HUES48 (cell line): ENCODE results near the gene QPCT.
"Not testable (repeated sequence)": the region's sequence is repeated elsewhere in the genome, so short reads cannot be mapped to it uniquely, and the experiment has no call there.

Experiments
- H3K27ac ChIP-seq: one replicate; pipeline ENCODE4 v1.7.0; 2013; ENCODE audit warnings: low read depth, low read length, inconsistent platforms
- H3K27me3 ChIP-seq: 2 replicates; pipeline ENCODE4 v1.6.1; 2013; ENCODE audit warnings: mild to moderate bottlenecking, low read length; ENCODE audit not compliant: control insufficient read depth, insufficient read depth
- H3K36me3 ChIP-seq: 2 replicates; pipeline ENCODE4 v1.6.1; 2013; ENCODE audit warnings: low read length; ENCODE audit not compliant: control insufficient read depth, insufficient read depth
- H3K4me1 ChIP-seq: 2 replicates; pipeline ENCODE4 v1.6.1; 2013; ENCODE audit warnings: mild to moderate bottlenecking, low read length; ENCODE audit not compliant: control insufficient read depth, insufficient read depth
- H3K4me3 ChIP-seq: 2 replicates; pipeline ENCODE4 v1.5.1; 2013; ENCODE audit warnings: mild to moderate bottlenecking, low read depth, low read length
- H3K9ac ChIP-seq: 2 replicates; pipeline ENCODE4 v1.6.1; 2013; ENCODE audit warnings: mild to moderate bottlenecking, low read depth, low read length, moderate library complexity
- H3K9me3 ChIP-seq: 2 replicates; pipeline ENCODE4 v1.6.1; 2013; ENCODE audit warnings: low read length; ENCODE audit not compliant: control insufficient read depth, insufficient read depth

QPCT gene

GRCh38 chr2:37412231-37412630 lies 67.8 kb downstream of the QPCT start:
- Histone ChIP-seq H3K9me3 (no peaks in the 10 kb centered on the region), H3K27ac (no peak overlapping the region), H3K4me3 (no peak overlapping the region), H3K4me1 (no peaks in the 10 kb centered on the region), H3K36me3 (no peaks in the 10 kb centered on the region), H3K9ac (no peak overlapping the region), H3K27me3 (no peaks in the 10 kb centered on the region)

GRCh38 chr2:37413911-37414469 lies 69.6 kb downstream of the QPCT start:
- H3K4me3 ChIP-seq, H3K4me1 ChIP-seq, H3K27me3 ChIP-seq, H3K27ac ChIP-seq, H3K9ac ChIP-seq, H3K9me3 ChIP-seq, H3K36me3 ChIP-seq: not testable (repeated sequence)

GRCh38 chr2:37414470-37414949 lies 70.1 kb downstream of the QPCT start:
- Histone ChIP-seq H3K4me3 (no peak overlapping the region), H3K4me1 (no peaks in the 10 kb centered on the region), H3K9me3 (no peaks in the 10 kb centered on the region), H3K36me3 (no peaks in the 10 kb centered on the region), H3K9ac (no peak overlapping the region), H3K27me3 (no peaks in the 10 kb centered on the region), H3K27ac (no peak overlapping the region)

GRCh38 chr2:37415128-37415820 lies 70.8 kb downstream of the QPCT start:
- no peaks in the 10 kb centered on the region for H3K36me3 ChIP-seq
- no peak overlapping the region for H3K9ac ChIP-seq
- H3K4me1 ChIP-seq, result no peaks in the 10 kb centered on the region
- no peak overlapping the region for H3K27ac ChIP-seq
- H3K4me3 ChIP-seq, result no peak overlapping the region
- no peaks in the 10 kb centered on the region for H3K9me3 ChIP-seq
- H3K27me3 ChIP-seq, result no peaks in the 10 kb centered on the region

GRCh38 chr2:37417321-37417720 lies 72.9 kb downstream of the QPCT start:
- no peak overlapping the region for H3K9ac ChIP-seq
- H3K9me3 ChIP-seq, result no peaks in the 10 kb centered on the region
- H3K4me1 ChIP-seq, result no peaks in the 10 kb centered on the region
- no peak overlapping the region for H3K27ac ChIP-seq
- H3K36me3 ChIP-seq, result no peaks in the 10 kb centered on the region
- no peak overlapping the region for H3K4me3 ChIP-seq
- H3K27me3 ChIP-seq, result no peaks in the 10 kb centered on the region

GRCh38 chr2:37418956-37419355 lies 74.5 kb downstream of the QPCT start:
- no peaks in the 10 kb centered on the region for H3K4me1 ChIP-seq
- no peaks in the 10 kb centered on the region for H3K36me3 ChIP-seq
- no peaks in the 10 kb centered on the region for H3K27me3 ChIP-seq

GRCh38 chr2:37421686-37422085 lies 77.3 kb downstream of the QPCT start:
- no peaks in the 10 kb centered on the region for H3K27me3 ChIP-seq
- no peak overlapping the region for H3K27ac ChIP-seq
- no peaks in the 10 kb centered on the region for H3K4me1 ChIP-seq
- no peaks in the 10 kb centered on the region for H3K9me3 ChIP-seq
- H3K9ac ChIP-seq, result no peak overlapping the region
- no peak overlapping the region for H3K4me3 ChIP-seq
- no peaks in the 10 kb centered on the region for H3K36me3 ChIP-seq

More at GRCh38 chr2:37418956-37419355, 74.5 kb downstream of the QPCT start:
- H3K4me3 ChIP-seq, result no peak overlapping the region
- no peak overlapping the region for H3K27ac ChIP-seq
- H3K9ac ChIP-seq, result no peak overlapping the region
- H3K9me3 ChIP-seq, result no peaks in the 10 kb centered on the region

GRCh38 chr2:37422816-37423215 lies 78.4 kb downstream of the QPCT start:
- no peaks in the 10 kb centered on the region for H3K36me3 ChIP-seq
- H3K4me1 ChIP-seq, result no peaks in the 10 kb centered on the region
- H3K4me3 ChIP-seq, result no peak overlapping the region
- no peaks in the 10 kb centered on the region for H3K9me3 ChIP-seq
- H3K27ac ChIP-seq, result no peak overlapping the region
- H3K27me3 ChIP-seq, result no peaks in the 10 kb centered on the region
- no peak overlapping the region for H3K9ac ChIP-seq
